Activated CD8-positive, alpha-beta memory T cell treated with anti-CD3 and anti-CD28 coated beads, Interleukin-2, amount 50 U/mL, for 4 hours (primary cell): ENCODE results near the gene PDE6A.
"Not testable (repeated sequence)": the region's sequence is repeated elsewhere in the genome, so short reads cannot be mapped to it uniquely, and the experiment has no call there.

Experiments used
- DNase-seq: peaks from one replicate; pipeline ENCODE4 v3.0.0-alpha.2; 2020

The PDE6A gene

GRCh38 chr5:149951138-149951749, 6.7 kb upstream of the PDE6A start:
- no peak for DNase-seq

GRCh38 chr5:149948993-149949392, 4.4 kb upstream of the PDE6A start:
- DNase-seq = no peak

GRCh38 chr5:149946118-149946517, 1.5 kb upstream of the PDE6A start:
- no peak for DNase-seq

GRCh38 chr5:149943177-149943949, 1.2 kb downstream of the PDE6A start:
- not testable (repeated sequence) for DNase-seq

GRCh38 chr5:149942741-149943169, 1.8 kb downstream of the PDE6A start:
- not testable (repeated sequence) for DNase-seq

GRCh38 chr5:149942199-149942598, 2.4 kb downstream of the PDE6A start:
- no peak for DNase-seq

- DNase-seq = no peak
Observed at GRCh38 chr5:149941795-149942194, 2.8 kb downstream of the PDE6A start.

GRCh38 chr5:149940941-149941644, 3.5 kb downstream of the PDE6A start:
- no peak for DNase-seq

GRCh38 chr5:149940077-149940574, 4.5 kb downstream of the PDE6A start:
- no peak for DNase-seq

GRCh38 chr5:149939546-149939945, 5.0 kb downstream of the PDE6A start:
- DNase-seq = no peak

- DNase-seq = no peak
Observed at GRCh38 chr5:149938791-149939358, 5.7 kb downstream of the PDE6A start.

- no peak for DNase-seq
Observed at GRCh38 chr5:149938279-149938678, 6.3 kb downstream of the PDE6A start.

GRCh38 chr5:149937610-149938009, 7.0 kb downstream of the PDE6A start:
- no peak for DNase-seq

- DNase-seq = no peak
Observed at GRCh38 chr5:149936700-149937091, 7.9 kb downstream of the PDE6A start.

GRCh38 chr5:149936044-149936699, 8.4 kb downstream of the PDE6A start:
- DNase-seq = no peak

- DNase-seq = no peak
Observed at GRCh38 chr5:149935431-149935901, 9.1 kb downstream of the PDE6A start.

GRCh38 chr5:149932445-149933350, 11.9 kb downstream of the PDE6A start:
- DNase-seq = no peak

- no peak for DNase-seq
Observed at GRCh38 chr5:149931992-149932436, 12.6 kb downstream of the PDE6A start.

GRCh38 chr5:149930749-149931574, 13.6 kb downstream of the PDE6A start:
- DNase-seq = no peak

GRCh38 chr5:149930043-149930748, 14.4 kb downstream of the PDE6A start:
- DNase-seq = no peak
